ENCODE measurements around the gene MYOD1.

Gene MYOD1

GRCh38 chr11:17722000-17722643, 2.8 kb downstream of the MYOD1 start:
- Histone ChIP-seq H3K9ac (ENCODE audit: low read length) (no peak overlapping the region), H3K9me3 (ENCODE audit: control insufficient read depth, low read length) (no peaks in the 10 kb centered on the region), H3K36me3 (ENCODE audit: control insufficient read depth, insufficient read depth, low read length, severe bottlenecking) (no peaks in the 10 kb centered on the region), H3K4me1 (ENCODE audit: control insufficient read depth, insufficient read depth, low read length) (no peaks in the 10 kb centered on the region), H3K4me3 (ENCODE audit: low read length) (no peak overlapping the region), H3K27me3 (replicated peaks; ENCODE audit: control insufficient read depth, insufficient read depth, low read length) (peaks cover 88% of the 10 kb centered on the region)
- peak; percentile 33 for DNase-seq (ENCODE audit: low read depth)

- Histone ChIP-seq H3K4me1 (ENCODE audit: control insufficient read depth, insufficient read depth, low read length) (no peaks in the 10 kb centered on the region), H3K9ac (ENCODE audit: low read length) (no peak overlapping the region), H3K4me3 (ENCODE audit: low read length) (no peak overlapping the region), H3K9me3 (ENCODE audit: control insufficient read depth, low read length) (no peaks in the 10 kb centered on the region), H3K36me3 (ENCODE audit: control insufficient read depth, insufficient read depth, low read length, severe bottlenecking) (no peaks in the 10 kb centered on the region), H3K27me3 (replicated peaks; ENCODE audit: control insufficient read depth, insufficient read depth, low read length) (peaks cover 86% of the 10 kb centered on the region)
- no peak for DNase-seq (ENCODE audit: low read depth)
These were observed 4.9 kb downstream of the MYOD1 start for GRCh38 chr11:17724020-17724908.

- Histone ChIP-seq H3K4me1 (ENCODE audit: control insufficient read depth, insufficient read depth, low read length) (no peaks in the 10 kb centered on the region), H3K4me3 (ENCODE audit: low read length) (no peak overlapping the region), H3K27me3 (replicated peaks; ENCODE audit: control insufficient read depth, insufficient read depth, low read length) (peaks cover 86% of the 10 kb centered on the region), H3K9ac (ENCODE audit: low read length) (no peak overlapping the region), H3K9me3 (ENCODE audit: control insufficient read depth, low read length) (no peaks in the 10 kb centered on the region), H3K36me3 (ENCODE audit: control insufficient read depth, insufficient read depth, low read length, severe bottlenecking) (no peaks in the 10 kb centered on the region)
- DNase-seq (ENCODE audit: low read depth): no peak
These were observed 5.8 kb downstream of the MYOD1 start for GRCh38 chr11:17725174-17725573.

- H3K9me3 ChIP-seq (ENCODE audit: control insufficient read depth, low read length): no peaks in the 10 kb centered on the region
- H3K36me3 ChIP-seq (ENCODE audit: control insufficient read depth, insufficient read depth, low read length, severe bottlenecking): no peaks in the 10 kb centered on the region
- no peak overlapping the region for H3K9ac ChIP-seq (ENCODE audit: low read length)
- no peak overlapping the region for H3K4me3 ChIP-seq (ENCODE audit: low read length)
- DNase-seq (ENCODE audit: low read depth): no peak
- peaks cover 64% of the 10 kb centered on the region for H3K27me3 ChIP-seq (replicated peaks; ENCODE audit: control insufficient read depth, insufficient read depth, low read length)
- peaks cover 5% of the 10 kb centered on the region for H3K4me1 ChIP-seq (ENCODE audit: control insufficient read depth, insufficient read depth, low read length)
These were observed 10.8 kb downstream of the MYOD1 start for GRCh38 chr11:17730137-17730536.

- peak; percentile 91 for DNase-seq (ENCODE audit: low read depth)
- Histone ChIP-seq H3K36me3 (ENCODE audit: control insufficient read depth, insufficient read depth, low read length, severe bottlenecking) (no peaks in the 10 kb centered on the region), H3K4me3 (ENCODE audit: low read length) (no peak overlapping the region), H3K9me3 (ENCODE audit: control insufficient read depth, low read length) (no peaks in the 10 kb centered on the region), H3K4me1 (ENCODE audit: control insufficient read depth, insufficient read depth, low read length) (peaks cover 5% of the 10 kb centered on the region), H3K9ac (ENCODE audit: low read length) (no peak overlapping the region), H3K27me3 (replicated peaks; ENCODE audit: control insufficient read depth, insufficient read depth, low read length) (peaks cover 59% of the 10 kb centered on the region)
These were observed 11.5 kb downstream of the MYOD1 start for GRCh38 chr11:17730608-17731462.

GRCh38 chr11:17733261-17733660, 13.9 kb downstream of the MYOD1 start:
- Histone ChIP-seq H3K27me3 (replicated peaks; ENCODE audit: control insufficient read depth, insufficient read depth, low read length) (peaks cover 62% of the 10 kb centered on the region), H3K9me3 (ENCODE audit: control insufficient read depth, low read length) (no peaks in the 10 kb centered on the region), H3K4me1 (ENCODE audit: control insufficient read depth, insufficient read depth, low read length) (peaks cover 5% of the 10 kb centered on the region), H3K36me3 (ENCODE audit: control insufficient read depth, insufficient read depth, low read length, severe bottlenecking) (no peaks in the 10 kb centered on the region), H3K9ac (ENCODE audit: low read length) (no peak overlapping the region), H3K4me3 (ENCODE audit: low read length) (no peak overlapping the region)
- DNase-seq (ENCODE audit: low read depth): no peak

GRCh38 chr11:17734418-17734911, 15.1 kb downstream of the MYOD1 start, which contains the start of gene KCNC1:
TSS of gene KCNC1 (plus strand) at chr11:17734781. CDS start at chr11:17736003, 1,222 bp downstream.
- no peak within 1 kb of the TSS for H3K9ac ChIP-seq (ENCODE audit: low read length)
- peaks cover 5% of the 10 kb centered on the region for H3K4me1 ChIP-seq (ENCODE audit: control insufficient read depth, insufficient read depth, low read length)
- no peaks in the 10 kb centered on the region for H3K36me3 ChIP-seq (ENCODE audit: control insufficient read depth, insufficient read depth, low read length, severe bottlenecking)
- H3K4me3 ChIP-seq (ENCODE audit: low read length): peak within 1 kb of the TSS; percentile 66
- H3K27me3 ChIP-seq (replicated peaks; ENCODE audit: control insufficient read depth, insufficient read depth, low read length): peaks cover 64% of the 10 kb centered on the region
- no peaks in the 10 kb centered on the region for H3K9me3 ChIP-seq (ENCODE audit: control insufficient read depth, low read length)
- DNase-seq (ENCODE audit: low read depth): peak; percentile 64

- no peaks in the 10 kb centered on the region for H3K36me3 ChIP-seq (ENCODE audit: control insufficient read depth, insufficient read depth, low read length, severe bottlenecking)
- peak; percentile 94 for DNase-seq (ENCODE audit: low read depth)
- peaks cover 71% of the 10 kb centered on the region for H3K27me3 ChIP-seq (replicated peaks; ENCODE audit: control insufficient read depth, insufficient read depth, low read length)
- H3K4me3 ChIP-seq (ENCODE audit: low read length): peak overlapping the region; percentile 61
- no peak overlapping the region for H3K9ac ChIP-seq (ENCODE audit: low read length)
- H3K4me1 ChIP-seq (ENCODE audit: control insufficient read depth, insufficient read depth, low read length): peaks cover 5% of the 10 kb centered on the region
- no peaks in the 10 kb centered on the region for H3K9me3 ChIP-seq (ENCODE audit: control insufficient read depth, low read length)
These were observed 15.8 kb downstream of the MYOD1 start for GRCh38 chr11:17734986-17735817.

GRCh38 chr11:17735818-17736578, 16.6 kb downstream of the MYOD1 start:
- H3K9ac ChIP-seq (ENCODE audit: low read length): no peak overlapping the region
- H3K4me3 ChIP-seq (ENCODE audit: low read length): no peak overlapping the region
- no peaks in the 10 kb centered on the region for H3K9me3 ChIP-seq (ENCODE audit: control insufficient read depth, low read length)
- peak; percentile 9 for DNase-seq (ENCODE audit: low read depth)
- peaks cover 5% of the 10 kb centered on the region for H3K4me1 ChIP-seq (ENCODE audit: control insufficient read depth, insufficient read depth, low read length)
- no peaks in the 10 kb centered on the region for H3K36me3 ChIP-seq (ENCODE audit: control insufficient read depth, insufficient read depth, low read length, severe bottlenecking)
- H3K27me3 ChIP-seq (replicated peaks; ENCODE audit: control insufficient read depth, insufficient read depth, low read length): peaks cover 75% of the 10 kb centered on the region

- H3K4me1 ChIP-seq (ENCODE audit: control insufficient read depth, insufficient read depth, low read length): peaks cover 5% of the 10 kb centered on the region
- no peaks in the 10 kb centered on the region for H3K9me3 ChIP-seq (ENCODE audit: control insufficient read depth, low read length)
- H3K9ac ChIP-seq (ENCODE audit: low read length): no peak overlapping the region
- DNase-seq (ENCODE audit: low read depth): no peak
- no peaks in the 10 kb centered on the region for H3K36me3 ChIP-seq (ENCODE audit: control insufficient read depth, insufficient read depth, low read length, severe bottlenecking)
- H3K4me3 ChIP-seq (ENCODE audit: low read length): no peak overlapping the region
- peaks cover 78% of the 10 kb centered on the region for H3K27me3 ChIP-seq (replicated peaks; ENCODE audit: control insufficient read depth, insufficient read depth, low read length)
These were observed 17.2 kb downstream of the MYOD1 start for GRCh38 chr11:17736579-17736893.

Measured in adipocyte (in vitro differentiated cells).